Mesendoderm (in vitro differentiated cells): ENCODE results near the gene LORICRIN. TPM values are rescaled to one million over a fixed set of nuclear protein-coding genes. Genes with fewer than 3 reads are reported as not detected.

Experiments
- DNase-seq: peaks from one replicate; pipeline ENCODE4 v3.0.0; 2013
- H2AK5ac ChIP-seq: 2 replicates; pipeline ENCODE4 v1.6.1; 2013; ENCODE audit warnings: low read length, inconsistent platforms
- H2BK120ac ChIP-seq: 2 replicates; pipeline ENCODE4 v1.6.1; 2013; ENCODE audit warnings: low read depth, mild to moderate bottlenecking, low read length, moderate library complexity, mixed read lengths
- H2BK15ac ChIP-seq: replicated peaks from 2 replicates; pipeline ENCODE4 v1.6.1; 2013; ENCODE audit warnings: low read depth, mild to moderate bottlenecking, moderate library complexity
- H2BK5ac ChIP-seq: 2 replicates; pipeline ENCODE4 v1.6.1; 2013; ENCODE audit warnings: low read length, inconsistent platforms
- H3K18ac ChIP-seq: 2 replicates; pipeline ENCODE4 v1.6.1; 2013; ENCODE audit warnings: mild to moderate bottlenecking, low read length, mixed read lengths
- H3K23ac ChIP-seq: one replicate; pipeline ENCODE4 v1.6.1; 2013; ENCODE audit warnings: low read length
- H3K27ac ChIP-seq: 2 replicates; pipeline ENCODE4 v1.5.1; 2013; ENCODE audit warnings: low read depth, mild to moderate bottlenecking, inconsistent platforms, low read length, moderate library complexity
- H3K27me3 ChIP-seq: 2 replicates; pipeline ENCODE4 v1.6.1; 2013; ENCODE audit warnings: low read length, control low read depth, mild to moderate bottlenecking, inconsistent platforms; ENCODE audit not compliant: insufficient read depth, poor library complexity
- H3K36me3 ChIP-seq: 2 replicates; pipeline ENCODE4 v1.6.1; 2013; ENCODE audit warnings: low read length, inconsistent platforms; ENCODE audit not compliant: control insufficient read depth, insufficient read depth
- H3K4ac ChIP-seq: one replicate; pipeline ENCODE4 v1.6.1; 2013; ENCODE audit warnings: low read depth, mild to moderate bottlenecking, low read length, moderate library complexity
- H3K4me1 ChIP-seq: 2 replicates; pipeline ENCODE4 v1.6.1; 2013; ENCODE audit warnings: low read depth, low read length, inconsistent platforms; ENCODE audit not compliant: control insufficient read depth
- H3K4me2 ChIP-seq: 2 replicates; pipeline ENCODE4 v1.6.1; 2013; ENCODE audit warnings: low read length
- H3K4me3 ChIP-seq: 2 replicates; pipeline ENCODE4 v1.5.1; 2013; ENCODE audit warnings: mild to moderate bottlenecking, low read length
- H3K56ac ChIP-seq: one replicate; pipeline ENCODE4 v1.6.1; 2013; ENCODE audit warnings: low read length
- H3K79me1 ChIP-seq: 2 replicates; pipeline ENCODE4 v1.6.1; 2013; ENCODE audit warnings: low read length, inconsistent platforms
- H3K79me2 ChIP-seq: 2 replicates; pipeline ENCODE4 v1.6.1; 2013; ENCODE audit warnings: mild to moderate bottlenecking, low read length; ENCODE audit not compliant: control insufficient read depth, insufficient read depth
- H3K9ac ChIP-seq: 2 replicates; pipeline ENCODE4 v1.6.1; 2013; ENCODE audit warnings: low read length, inconsistent platforms
- H4K5ac ChIP-seq: one replicate; pipeline ENCODE4 v1.6.1; 2013; ENCODE audit warnings: low read length
- H4K8ac ChIP-seq: one replicate; pipeline ENCODE4 v1.6.1; 2013; ENCODE audit warnings: low read depth, mild to moderate bottlenecking, control low read depth, low read length, moderate library complexity
- WGBS: extraction: QIAGEN DNeasy Blood & Tissue Kit; methylation state at CpG from one replicate; pipeline ENCODE4 v1.1.7; 2013; ENCODE audit warnings: low lambda C conversion rate, missing lambda C conversion rate; ENCODE audit not compliant: insufficient coverage; ENCODE audit errors: extremely low coverage; 5-methylcytosine and 5-hydroxymethylcytosine counted together
- polyA plus RNA-seq, 2 experiments: library from polyadenylated mRNA; stranded (reverse); fragments of 200-250 nt; gene quantifications; one replicate each; pipeline ENCODE4 v1.2.3, GENCODE V29; 2013

The LORICRIN gene, protein sequence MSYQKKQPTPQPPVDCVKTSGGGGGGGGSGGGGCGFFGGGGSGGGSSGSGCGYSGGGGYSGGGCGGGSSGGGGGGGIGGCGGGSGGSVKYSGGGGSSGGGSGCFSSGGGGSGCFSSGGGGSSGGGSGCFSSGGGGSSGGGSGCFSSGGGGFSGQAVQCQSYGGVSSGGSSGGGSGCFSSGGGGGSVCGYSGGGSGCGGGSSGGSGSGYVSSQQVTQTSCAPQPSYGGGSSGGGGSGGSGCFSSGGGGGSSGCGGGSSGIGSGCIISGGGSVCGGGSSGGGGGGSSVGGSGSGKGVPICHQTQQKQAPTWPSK
- polyA plus RNA-seq (2013, experiment 1 of 2): 0.06 TPM
- polyA plus RNA-seq (2013, experiment 2 of 2): 0.06 TPM

DNA sequence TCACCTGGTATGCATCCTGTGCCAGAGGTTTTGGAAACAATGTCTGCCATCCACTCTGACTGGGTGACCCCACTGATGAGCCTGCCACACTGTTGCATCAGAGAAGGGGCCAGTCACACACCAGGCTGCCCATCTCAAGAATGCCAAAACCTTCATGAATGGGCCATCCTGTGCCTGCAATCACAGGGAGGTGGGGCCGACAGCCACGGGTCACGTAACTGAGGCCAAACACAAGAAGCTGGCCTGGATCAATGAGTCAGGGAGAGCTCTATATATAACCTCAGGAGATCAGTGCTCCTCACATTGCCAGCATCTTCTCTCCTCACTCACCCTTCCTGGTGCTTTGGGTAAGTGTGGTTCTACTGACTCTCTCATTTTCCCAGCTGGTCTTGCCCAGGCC is at the start of gene LORICRIN:
Gene LORICRIN (plus strand): TSS at position 301 of the 400 bp plus-strand sequence. CDS start 1,263 bp downstream, outside the sequence.
- H3K4ac ChIP-seq: no peak within 1 kb of the TSS
- no peaks in the 10 kb centered on the region for H3K79me2 ChIP-seq
- no peak within 1 kb of the TSS for H2BK15ac ChIP-seq
- WGBS: no CpG with 5 or more reads among the region's 3 CpGs
- no peak within 1 kb of the TSS for H2BK5ac ChIP-seq
- no peaks in the 10 kb centered on the region for H3K79me1 ChIP-seq
- no peak within 1 kb of the TSS for H3K18ac ChIP-seq
- no peak within 1 kb of the TSS for H3K4me3 ChIP-seq
- no peak for DNase-seq
- no peak within 1 kb of the TSS for H2AK5ac ChIP-seq
- no peak within 1 kb of the TSS for H3K27ac ChIP-seq
- no peak within 1 kb of the TSS for H2BK120ac ChIP-seq
- no peak within 1 kb of the TSS for H3K9ac ChIP-seq
- no peak within 1 kb of the TSS for H3K23ac ChIP-seq
- no peak within 1 kb of the TSS for H4K5ac ChIP-seq
- no peaks in the 10 kb centered on the region for H3K36me3 ChIP-seq
- no peaks in the 10 kb centered on the region for H3K27me3 ChIP-seq
- H4K8ac ChIP-seq: no peak within 1 kb of the TSS
- H3K4me1 ChIP-seq: peaks cover 2% of the 10 kb centered on the region
- H3K4me2 ChIP-seq: no peak within 1 kb of the TSS
- no peak within 1 kb of the TSS for H3K56ac ChIP-seq

DNA sequence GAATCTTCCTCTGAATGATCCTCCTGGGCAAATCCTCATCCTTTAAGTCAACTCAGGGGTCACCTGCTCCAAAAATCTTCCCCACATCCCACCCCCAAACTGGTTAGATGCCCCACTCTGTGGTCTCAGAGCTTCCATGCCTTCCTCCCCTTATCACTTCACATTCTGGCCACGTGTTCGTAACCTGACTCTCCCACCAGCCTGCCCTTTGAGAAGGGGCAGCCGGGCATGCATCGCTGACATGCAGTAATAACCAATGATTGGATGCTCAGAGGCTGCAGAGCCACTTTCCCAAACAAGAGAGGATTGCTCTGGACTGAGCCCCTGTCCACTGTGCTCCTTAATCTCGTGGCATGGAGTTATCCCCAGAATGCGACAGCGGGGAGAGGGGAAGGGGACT is 49.3 kb upstream of the LORICRIN start:
- no CpG with 5 or more reads among the region's 7 CpGs for WGBS
- no peak overlapping the region for H3K4ac ChIP-seq

DNA sequence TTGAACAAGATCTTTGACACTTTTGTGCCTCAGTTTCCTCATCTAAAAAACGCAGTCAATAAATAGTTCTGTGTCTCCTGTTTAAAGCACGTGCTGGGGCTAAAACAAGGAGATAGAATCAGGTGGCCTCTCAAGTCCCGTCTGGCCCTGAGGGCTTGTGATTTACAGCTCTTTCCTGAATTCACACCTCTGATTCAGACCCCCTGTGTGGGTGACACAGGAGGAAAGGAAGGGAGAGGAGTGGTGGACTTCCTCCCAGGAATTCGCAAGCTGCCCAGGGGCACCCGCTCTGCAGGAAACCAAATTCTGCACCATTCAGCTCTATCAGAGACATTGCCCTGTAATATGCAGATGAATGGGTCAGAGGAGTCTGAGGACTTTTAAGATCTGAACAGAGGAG is 47.3 kb upstream of the LORICRIN start:
- Histone ChIP-seq H3K79me1 (no peaks in the 10 kb centered on the region), H2AK5ac (no peak overlapping the region), H3K4me3 (no peak overlapping the region), H3K56ac (no peak overlapping the region), H3K27ac (no peak overlapping the region), H3K9ac (no peak overlapping the region), H3K4ac (no peak overlapping the region), H3K18ac (no peak overlapping the region), H3K36me3 (no peaks in the 10 kb centered on the region), H4K8ac (no peak overlapping the region), H3K27me3 (peaks cover 2% of the 10 kb centered on the region), H2BK5ac (no peak overlapping the region), H3K4me1 (peaks cover 8% of the 10 kb centered on the region), H3K79me2 (no peaks in the 10 kb centered on the region), H4K5ac (no peak overlapping the region), H2BK120ac (no peak overlapping the region), H3K4me2 (no peak overlapping the region), H2BK15ac (no peak overlapping the region), H3K23ac (no peak overlapping the region)
- no CpG with 5 or more reads among the region's 5 CpGs for WGBS
- DNase-seq: peak; percentile 88

More for the DNA sequence above, 49.3 kb upstream of the LORICRIN start:
- Histone ChIP-seq H4K8ac (no peak overlapping the region), H3K4me3 (no peak overlapping the region), H3K56ac (peak overlapping the region; percentile 49), H2BK15ac (no peak overlapping the region), H3K4me2 (no peak overlapping the region), H3K9ac (no peak overlapping the region), H2BK120ac (no peak overlapping the region), H3K79me2 (no peaks in the 10 kb centered on the region), H3K27me3 (peaks cover 1% of the 10 kb centered on the region), H3K36me3 (no peaks in the 10 kb centered on the region), H3K4me1 (peaks cover 8% of the 10 kb centered on the region), H3K79me1 (no peaks in the 10 kb centered on the region), H3K18ac (no peak overlapping the region), H4K5ac (no peak overlapping the region), H2BK5ac (no peak overlapping the region), H3K23ac (no peak overlapping the region), H2AK5ac (no peak overlapping the region), H3K27ac (no peak overlapping the region)
- peak; percentile 12 for DNase-seq

DNA sequence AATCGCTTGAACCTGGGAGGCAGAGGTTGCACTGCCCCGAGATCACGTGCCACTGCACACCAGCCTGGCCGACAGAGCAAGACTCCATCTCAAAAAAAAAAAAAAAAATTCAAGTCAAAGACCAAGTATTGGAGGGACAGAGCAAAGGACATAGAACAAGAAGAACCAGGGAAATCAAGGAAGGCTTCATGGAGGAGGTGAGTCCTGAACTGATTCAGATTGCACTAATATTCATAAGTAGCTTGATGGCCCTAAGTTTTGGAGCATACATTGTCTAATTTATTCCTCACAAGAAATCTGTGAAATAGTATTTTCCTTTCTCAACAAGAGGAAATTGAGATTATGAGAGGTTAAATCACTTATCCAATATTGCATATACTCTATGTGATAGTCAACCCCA is 46.0 kb upstream of the LORICRIN start:
- Histone ChIP-seq H3K9ac (no peak overlapping the region), H3K4ac (no peak overlapping the region), H3K27me3 (peaks cover 2% of the 10 kb centered on the region), H2AK5ac (no peak overlapping the region), H3K79me1 (no peaks in the 10 kb centered on the region), H3K56ac (no peak overlapping the region), H4K8ac (no peak overlapping the region), H4K5ac (no peak overlapping the region), H3K4me3 (no peak overlapping the region), H2BK15ac (no peak overlapping the region), H3K27ac (no peak overlapping the region), H3K18ac (no peak overlapping the region), H3K4me2 (no peak overlapping the region), H3K23ac (no peak overlapping the region), H3K79me2 (no peaks in the 10 kb centered on the region), H3K4me1 (peaks cover 8% of the 10 kb centered on the region), H2BK5ac (no peak overlapping the region), H3K36me3 (no peaks in the 10 kb centered on the region), H2BK120ac (no peak overlapping the region)
- DNase-seq: no peak
- no CpG with 5 or more reads among the region's 4 CpGs for WGBS

DNA sequence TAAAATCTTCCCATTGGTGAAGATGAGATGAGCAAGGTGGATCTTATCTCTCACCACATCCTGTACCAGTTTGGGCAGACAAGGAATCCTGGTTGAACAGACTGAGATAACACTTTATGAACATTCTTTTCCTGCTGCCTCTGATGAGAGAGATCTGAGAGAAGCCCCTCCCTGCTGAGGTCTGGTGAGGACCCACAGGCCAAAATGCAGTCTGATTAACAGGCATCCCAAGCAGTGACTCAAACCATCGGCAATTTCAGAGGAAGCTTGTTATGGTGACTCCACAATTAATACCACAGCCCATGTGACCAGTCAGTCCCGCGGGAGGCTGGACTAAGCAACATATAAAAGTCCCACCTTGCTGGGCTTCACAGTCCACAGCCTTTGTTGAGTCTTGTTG is 42.3 kb upstream of the LORICRIN start, which contains the start of gene PRR9:
Gene PRR9 (plus strand): TSS at position 373 of the 400 bp plus-strand sequence. CDS start 561 bp downstream, outside the sequence.
- WGBS: no CpG with 5 or more reads among the region's 3 CpGs
- no peak within 1 kb of the TSS for H3K4me3 ChIP-seq
- peak; percentile 57 for DNase-seq

More for the DNA sequence above, 42.3 kb upstream of the LORICRIN start, which contains the start of gene PRR9:
- Histone ChIP-seq H2BK15ac (no peak within 1 kb of the TSS), H3K56ac (no peak within 1 kb of the TSS), H3K23ac (no peak within 1 kb of the TSS), H3K4me2 (no peak within 1 kb of the TSS), H3K79me2 (no peaks in the 10 kb centered on the region), H3K79me1 (no peaks in the 10 kb centered on the region), H2BK120ac (no peak within 1 kb of the TSS), H3K9ac (no peak within 1 kb of the TSS), H3K27me3 (peaks cover 2% of the 10 kb centered on the region), H2AK5ac (no peak within 1 kb of the TSS), H4K5ac (no peak within 1 kb of the TSS), H3K4me1 (peaks cover 4% of the 10 kb centered on the region), H3K18ac (no peak within 1 kb of the TSS), H4K8ac (no peak within 1 kb of the TSS), H3K27ac (no peak within 1 kb of the TSS), H2BK5ac (no peak within 1 kb of the TSS), H3K36me3 (no peaks in the 10 kb centered on the region), H3K4ac (no peak within 1 kb of the TSS)
